GM18517 (cell line): ENCODE data around the gene HAO1.
A peak's percentile ranks its signal among the peaks of the same experiment; 100 is the strongest.
"Not testable (repeated sequence)": the region's sequence is repeated elsewhere in the genome, so short reads cannot be mapped to it uniquely, and the experiment has no call there.

Source experiments
- ATAC-seq: cut with Tn5 transposase; IDR thresholded peaks from one replicate; pipeline ENCODE4 v1.9.1; 2021; ENCODE audit warnings: mild to moderate bottlenecking, moderate library complexity; ENCODE audit not compliant: unreplicated experiment

HAO1 gene

GRCh38 chr20:7940341-7940740 is at the start of gene HAO1:
HAO1 (minus strand) TSS chr20:7940458; CDS start chr20:7940422, 36 bp downstream.
- no peak for ATAC-seq

- ATAC-seq = no peak
These were observed 49.1 kb upstream of the HAO1 start for GRCh38 chr20:7989379-7989778.

GRCh38 chr20:7985916-7986315 is 45.7 kb upstream of the HAO1 start:
- ATAC-seq = no peak

GRCh38 chr20:7984192-7984591 is 43.9 kb upstream of the HAO1 start:
- no peak for ATAC-seq

GRCh38 chr20:7981374-7981773 is 41.1 kb upstream of the HAO1 start:
- ATAC-seq = no peak

- peak; percentile 79 for ATAC-seq
These were observed 40.2 kb upstream of the HAO1 start for GRCh38 chr20:7980332-7981046.

- ATAC-seq = no peak
These were observed 37.5 kb upstream of the HAO1 start for GRCh38 chr20:7977709-7978108.

GRCh38 chr20:7975851-7976414 is 35.7 kb upstream of the HAO1 start:
- ATAC-seq = no peak

- ATAC-seq = no peak
These were observed 34.7 kb upstream of the HAO1 start for GRCh38 chr20:7974785-7975435.

- no peak for ATAC-seq
These were observed 31.4 kb upstream of the HAO1 start for GRCh38 chr20:7971536-7972280.

GRCh38 chr20:7967199-7967844 is 27.1 kb upstream of the HAO1 start:
- ATAC-seq = no peak

- no peak for ATAC-seq
These were observed 25.9 kb upstream of the HAO1 start for GRCh38 chr20:7966176-7966575.

- no peak for ATAC-seq
These were observed 19.2 kb upstream of the HAO1 start for GRCh38 chr20:7959484-7959883.

GRCh38 chr20:7956561-7956960 is 16.3 kb upstream of the HAO1 start:
- not testable (repeated sequence) for ATAC-seq

- no peak for ATAC-seq
These were observed 10.1 kb upstream of the HAO1 start for GRCh38 chr20:7950387-7950786.

GRCh38 chr20:7943891-7944290 is 3.6 kb upstream of the HAO1 start:
- ATAC-seq = no peak

GRCh38 chr20:7939663-7940062 is 595 bp downstream of the HAO1 start:
- ATAC-seq = no peak

- ATAC-seq = no peak
These were observed 2.2 kb downstream of the HAO1 start for GRCh38 chr20:7938058-7938457.

GRCh38 chr20:7937328-7937727 is 2.9 kb downstream of the HAO1 start:
- ATAC-seq = no peak

GRCh38 chr20:7935027-7935551 is 5.2 kb downstream of the HAO1 start:
- peak; percentile 69 for ATAC-seq

- ATAC-seq = no peak
These were observed 6.9 kb downstream of the HAO1 start for GRCh38 chr20:7933346-7933745.
